Kidney (tissue), 14 donors: ENCODE data around the gene RNF214. TPM values are rescaled to one million over a fixed set of nuclear protein-coding genes. Genes with fewer than 3 reads are reported as not detected.
A peak's percentile ranks its signal among the peaks of the same experiment; 100 is the strongest.

Experiments
- DNase-seq, 5 donors: peaks; one replicate each; pipeline ENCODE4 v3.0.0-alpha.2; 2013 to 2020
- FAIRE-seq: peaks from 2 replicates; lab custom pipeline; 2012; peaks lifted over from hg19 to GRCh38; lab: Jason Lieb, UNC
- H3K27ac ChIP-seq, 2 donors: one replicate each; pipeline ENCODE4 v1.7.0; 2013; ENCODE audit warnings: low read depth in 2 of 2, low read length in 2 of 2, inconsistent platforms in 1 of 2
- H3K27me3 ChIP-seq: one replicate; pipeline ENCODE4 v1.7.1; 2013; ENCODE audit warnings: low read length, inconsistent platforms; ENCODE audit not compliant: control insufficient read depth, insufficient read depth
- H3K36me3 ChIP-seq, 3 donors: one replicate each; pipeline versions ENCODE4 v1.7.0 to v1.7.1; 2013; ENCODE audit warnings: low read length in 3 of 3, control low read depth in 1 of 3, inconsistent platforms in 1 of 3; ENCODE audit not compliant: insufficient read depth in 3 of 3, control insufficient read depth in 2 of 3
- H3K4me1 ChIP-seq, 3 donors: one replicate each; pipeline versions ENCODE4 v1.7.0 to v1.7.1; 2013; ENCODE audit warnings: low read length in 3 of 3, inconsistent platforms in 1 of 3, low read depth in 1 of 3; ENCODE audit not compliant: control insufficient read depth in 2 of 3, insufficient read depth in 2 of 3
- H3K4me3 ChIP-seq, 3 donors: one replicate each; pipeline versions ENCODE4 v1.7.0 to v1.8.1; 2013; ENCODE audit warnings: low read length in 3 of 3, control low read depth in 1 of 3, inconsistent platforms in 1 of 3
- H3K9ac ChIP-seq, 3 donors: one replicate each; pipeline versions ENCODE4 v1.7.0 to v1.7.1; 2013; ENCODE audit warnings: low read length in 3 of 3, control low read depth in 1 of 3, inconsistent platforms in 1 of 3
- H3K9me3 ChIP-seq, 3 donors: one replicate each; pipeline versions ENCODE4 v1.7.0 to v1.7.1; 2013; ENCODE audit warnings: low read length in 3 of 3, control low read depth in 1 of 3, inconsistent platforms in 1 of 3; ENCODE audit not compliant: control insufficient read depth in 2 of 3, insufficient read depth in 1 of 3
- intact Hi-C: fragments of 100-400 bp; cut with DNase I; formaldehyde crosslinking; loops from one replicate; pipeline ENCODE4 v1.11.1; 2022
- polyA plus RNA-seq: library from polyadenylated mRNA; stranded (reverse); fragments of 350-450 nt; fragmentation: Illumina TruSeq; extraction: RNeasy Lipid Tissue Mini Kit (QIAGEN cat#74804); gene quantifications from one replicate; pipeline ENCODE4 v1.2.3, GENCODE V29; 2014; ENCODE audit warnings: low read depth, low replicate concordance; ENCODE audit not compliant: insufficient read depth
- total RNA-seq: library from RNA; stranded (reverse); fragmentation: NEBNext Ultra II Directional; extraction: Animal tissue kit (Norgen Biotek cat#: 25700); gene quantifications from one replicate; pipeline ENCODE4 v1.2.1, GENCODE V29; 2021
- TF ChIP-seq, protein P1 (sequence below): IDR thresholded peaks from 3 replicates; pipeline ENCODE4 v1.5.1; 2012; ENCODE audit warnings: mild to moderate bottlenecking, moderate library complexity, borderline replicate concordance; ENCODE audit not compliant: insufficient read depth; ENCODE audit errors: extremely low read depth
- donor health status: control.
- donor health status: control.
- donor health status: control.
- donor health status: control.
- donor health status: control.
- donor health status: DM: yes; HTN: yes; CAD: no.
- donor health status: Normal renal cell carcinoma (clear cell type).

The RNF214 gene
- total and polyA plus RNA-seq, 2 donors from 2014 or later = 8.5 to 24.7 TPM

GRCh38 chr11:117219455-117219854 is 13.0 kb upstream of the RNF214 start:
- intact Hi-C loops = no loop called here
- Histone ChIP-seq H3K4me3 (no peak overlapping the region), H3K27ac (peak overlapping the region; percentile 39 to 68), H3K9me3 (no peaks in the 10 kb centered on the region), H3K27me3 (no peaks in the 10 kb centered on the region), H3K4me1 (peaks cover 2 to 17% (median 16%) of the 10 kb centered on the region in 3 donors), H3K36me3 (peaks cover 2 to 53% (median 38%) of the 10 kb centered on the region in 3 donors), H3K9ac (no peak overlapping the region)
- FAIRE-seq (no peak), DNase-seq (peak in 1 of 5 donors; percentile 47)
- TF ChIP-seq, protein P1, sequence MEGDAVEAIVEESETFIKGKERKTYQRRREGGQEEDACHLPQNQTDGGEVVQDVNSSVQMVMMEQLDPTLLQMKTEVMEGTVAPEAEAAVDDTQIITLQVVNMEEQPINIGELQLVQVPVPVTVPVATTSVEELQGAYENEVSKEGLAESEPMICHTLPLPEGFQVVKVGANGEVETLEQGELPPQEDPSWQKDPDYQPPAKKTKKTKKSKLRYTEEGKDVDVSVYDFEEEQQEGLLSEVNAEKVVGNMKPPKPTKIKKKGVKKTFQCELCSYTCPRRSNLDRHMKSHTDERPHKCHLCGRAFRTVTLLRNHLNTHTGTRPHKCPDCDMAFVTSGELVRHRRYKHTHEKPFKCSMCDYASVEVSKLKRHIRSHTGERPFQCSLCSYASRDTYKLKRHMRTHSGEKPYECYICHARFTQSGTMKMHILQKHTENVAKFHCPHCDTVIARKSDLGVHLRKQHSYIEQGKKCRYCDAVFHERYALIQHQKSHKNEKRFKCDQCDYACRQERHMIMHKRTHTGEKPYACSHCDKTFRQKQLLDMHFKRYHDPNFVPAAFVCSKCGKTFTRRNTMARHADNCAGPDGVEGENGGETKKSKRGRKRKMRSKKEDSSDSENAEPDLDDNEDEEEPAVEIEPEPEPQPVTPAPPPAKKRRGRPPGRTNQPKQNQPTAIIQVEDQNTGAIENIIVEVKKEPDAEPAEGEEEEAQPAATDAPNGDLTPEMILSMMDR = no peak

GRCh38 chr11:117219995-117220394 is 12.5 kb upstream of the RNF214 start:
- H3K9ac ChIP-seq = no peak overlapping the region
- no peak overlapping the region for H3K4me3 ChIP-seq
- no peaks in the 10 kb centered on the region for H3K27me3 ChIP-seq
- H3K4me1 ChIP-seq = peaks cover 2 to 17% (median 16%) of the 10 kb centered on the region in 3 donors
- no peaks in the 10 kb centered on the region for H3K9me3 ChIP-seq
- intact Hi-C loops = no loop called here
- DNase-seq = no peak
- peaks cover 2 to 48% (median 35%) of the 10 kb centered on the region in 3 donors for H3K36me3 ChIP-seq
- peak overlapping the region; percentile 75 to 76 for H3K27ac ChIP-seq
- TF ChIP-seq, protein P1 = no peak
- FAIRE-seq = no peak

DNA sequence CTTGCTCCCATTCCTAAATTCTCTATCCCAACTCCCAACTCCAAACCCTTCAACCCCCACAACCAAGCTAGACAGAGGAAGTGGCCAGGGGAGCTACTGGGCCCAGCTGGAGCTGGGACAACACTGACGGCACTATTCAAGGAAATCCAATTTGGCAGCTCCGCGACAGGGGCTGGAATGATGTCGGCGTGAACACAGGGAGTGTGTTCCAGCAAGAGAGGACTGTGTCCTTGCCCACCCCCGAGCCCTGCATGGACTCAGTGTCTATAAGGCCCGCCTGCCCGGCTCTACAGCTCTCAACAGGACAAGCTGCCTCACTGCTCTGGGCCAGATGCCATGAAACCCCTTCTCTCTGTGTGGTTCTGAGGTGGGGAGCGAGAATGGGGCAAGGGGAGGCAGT is 11.9 kb upstream of the RNF214 start:
- TF ChIP-seq, protein P1 = no peak
- Histone ChIP-seq H3K9me3 (no peaks in the 10 kb centered on the region), H3K36me3 (peaks cover 2 to 48% (median 35%) of the 10 kb centered on the region in 3 donors), H3K9ac (no peak overlapping the region), H3K4me1 (peaks cover 2 to 17% (median 16%) of the 10 kb centered on the region in 3 donors), H3K27ac (peak overlapping the region; percentile 75 to 76), H3K4me3 (no peak overlapping the region), H3K27me3 (no peaks in the 10 kb centered on the region)
- FAIRE-seq = no peak
- intact Hi-C loops = no loop called here
- peak in 2 of 5 donors; percentile 19 to 87 for DNase-seq
